GDM1 (cell line): Measurements from ENCODE around the gene LMNB1.
"Not testable (repeated sequence)": the region's sequence is repeated elsewhere in the genome, so short reads cannot be mapped to it uniquely, and the experiment has no call there.

Experiments used
- DNase-seq: peaks from one replicate; lab custom pipeline; 2025; lab: John Stamatoyannopoulos, UW

Gene LMNB1

GRCh38 chr5:126826619-126827215 is 49.8 kb downstream of the LMNB1 start:
- DNase-seq = no peak

GRCh38 chr5:126829098-126829497 is 52.2 kb downstream of the LMNB1 start:
- no peak for DNase-seq

GRCh38 chr5:126830061-126830460 is 53.1 kb downstream of the LMNB1 start:
- no peak for DNase-seq

GRCh38 chr5:126831156-126831555 is 54.2 kb downstream of the LMNB1 start:
- no peak for DNase-seq

GRCh38 chr5:126836778-126837177 is 59.8 kb downstream of the LMNB1 start:
- DNase-seq = no peak

GRCh38 chr5:126837242-126837641 is 60.3 kb downstream of the LMNB1 start:
- DNase-seq = no peak

GRCh38 chr5:126837906-126838539 is 61.1 kb downstream of the LMNB1 start:
- DNase-seq = no peak

GRCh38 chr5:126839407-126839806 is 62.5 kb downstream of the LMNB1 start:
- not testable (repeated sequence) for DNase-seq

- DNase-seq = not testable (repeated sequence)
These were observed 66.4 kb downstream of the LMNB1 start for GRCh38 chr5:126843375-126843774.

- DNase-seq = peak; percentile 50
These were observed 68.6 kb downstream of the LMNB1 start for GRCh38 chr5:126845470-126846070.

- DNase-seq = no peak
These were observed 69.4 kb downstream of the LMNB1 start for GRCh38 chr5:126846344-126846743.

GRCh38 chr5:126846744-126847455 is 70.0 kb downstream of the LMNB1 start:
- DNase-seq = no peak

- DNase-seq = no peak
These were observed 70.5 kb downstream of the LMNB1 start for GRCh38 chr5:126847456-126847820.

GRCh38 chr5:126847826-126848251 is 70.9 kb downstream of the LMNB1 start:
- no peak for DNase-seq

- DNase-seq = no peak
These were observed 71.3 kb downstream of the LMNB1 start for GRCh38 chr5:126848253-126848652.

- DNase-seq = no peak
These were observed 72.3 kb downstream of the LMNB1 start for GRCh38 chr5:126849101-126849678.

- no peak for DNase-seq
These were observed 74.6 kb downstream of the LMNB1 start for GRCh38 chr5:126851501-126852011.

GRCh38 chr5:126852091-126852571 is 75.2 kb downstream of the LMNB1 start:
- no peak for DNase-seq

GRCh38 chr5:126852841-126853271 is 75.9 kb downstream of the LMNB1 start:
- no peak for DNase-seq

GRCh38 chr5:126853541-126854307 is 76.8 kb downstream of the LMNB1 start:
- not testable (repeated sequence) for DNase-seq

- DNase-seq = no peak
These were observed 77.7 kb downstream of the LMNB1 start for GRCh38 chr5:126854526-126855110.
